HK-2 (cell line): Measurements from ENCODE around the gene GTF2A1.

Source experiments
- DNase-seq: peaks from one replicate; pipeline ENCODE4 v3.0.0-alpha.2; 2018; ENCODE audit not compliant: unreplicated experiment

GTF2A1 gene

GRCh38 chr14:81177225-81177624 lies 43.5 kb downstream of the GTF2A1 start:
- no peak for DNase-seq

- DNase-seq: no peak
These were observed 44.5 kb downstream of the GTF2A1 start for GRCh38 chr14:81176241-81176640.

- DNase-seq: no peak
These were observed 47.9 kb downstream of the GTF2A1 start for GRCh38 chr14:81172881-81173280.

GRCh38 chr14:81172353-81172752 lies 48.4 kb downstream of the GTF2A1 start:
- DNase-seq: no peak

- DNase-seq: no peak
These were observed 49.9 kb downstream of the GTF2A1 start for GRCh38 chr14:81170829-81171195.

- peak; percentile 87 for DNase-seq
These were observed 50.5 kb downstream of the GTF2A1 start for GRCh38 chr14:81170104-81170828.

GRCh38 chr14:81169711-81170103 lies 51.1 kb downstream of the GTF2A1 start:
- peak; percentile 19 for DNase-seq

GRCh38 chr14:81169267-81169666 lies 51.5 kb downstream of the GTF2A1 start:
- DNase-seq: no peak

- no peak for DNase-seq
These were observed 54.6 kb downstream of the GTF2A1 start for GRCh38 chr14:81166121-81166520.

- DNase-seq: no peak
These were observed 55.6 kb downstream of the GTF2A1 start for GRCh38 chr14:81165188-81165587.

- peak; percentile 86 for DNase-seq
These were observed 56.5 kb downstream of the GTF2A1 start for GRCh38 chr14:81164167-81164774.

GRCh38 chr14:81162941-81163340 lies 57.8 kb downstream of the GTF2A1 start:
- peak; percentile 31 for DNase-seq

- DNase-seq: no peak
These were observed 59.0 kb downstream of the GTF2A1 start for GRCh38 chr14:81161749-81162148.

GRCh38 chr14:81161088-81161487 lies 59.7 kb downstream of the GTF2A1 start:
- DNase-seq: no peak

- no peak for DNase-seq
These were observed 63.3 kb downstream of the GTF2A1 start for GRCh38 chr14:81157431-81157830.

GRCh38 chr14:81153187-81153586 lies 67.6 kb downstream of the GTF2A1 start:
- DNase-seq: no peak

GRCh38 chr14:81148635-81149034 lies 72.1 kb downstream of the GTF2A1 start:
- no peak for DNase-seq

- DNase-seq: no peak
These were observed 73.4 kb downstream of the GTF2A1 start for GRCh38 chr14:81147140-81147897.

- no peak for DNase-seq
These were observed 75.7 kb downstream of the GTF2A1 start for GRCh38 chr14:81144824-81145603.

GRCh38 chr14:81143793-81144192 lies 77.0 kb downstream of the GTF2A1 start:
- no peak for DNase-seq

- DNase-seq: no peak
These were observed 79.3 kb downstream of the GTF2A1 start for GRCh38 chr14:81141426-81141825.

- DNase-seq: no peak
These were observed 82.3 kb downstream of the GTF2A1 start for GRCh38 chr14:81138429-81138828.
